Activated CD8-positive, alpha-beta T cell treated with anti-CD3 and anti-CD28 coated beads, Interleukin-2, amount 10 ng/mL, durations not matched to agents 7 days and 5 days (primary cell): Measurements from ENCODE around the gene CCDC142. TPM values are rescaled to one million over a fixed set of nuclear protein-coding genes. Genes with fewer than 3 reads are reported as not detected.
A peak's percentile ranks its signal among the peaks of the same experiment; 100 is the strongest.

Source experiments
- ATAC-seq: fragments of 150-1000 bp; cut with Tn5 transposase; one replicate; pipeline ENCODE4 v1.10.0; 2021; ENCODE audit warnings: moderate library complexity
- CTCF ChIA-PET: fragments of 350-600 bp; sonication (Branson Sonifier 250); formaldehyde crosslinking; loops from one replicate; lab custom pipeline; 2021; ENCODE audit warnings: antibody characterized with exemption; lab: Charles Lee
- POLR2A ChIA-PET: fragments of 350-600 bp; sonication (Branson Sonifier 250); formaldehyde crosslinking; loops from one replicate; lab custom pipeline; 2021; ENCODE audit warnings: antibody characterized with exemption; lab: Charles Lee
- DNase-seq: peaks from one replicate; pipeline ENCODE4 v3.0.0-alpha.2; 2020
- H3K27ac Mint-ChIP-seq: one replicate; pipeline ENCODE4 v1.8.0; 2021; ENCODE audit warnings: mild to moderate bottlenecking, mixed read lengths
- H3K27me3 Mint-ChIP-seq: one replicate; pipeline ENCODE4 v1.8.0; 2021; ENCODE audit warnings: low read depth, mixed read lengths
- H3K36me3 Mint-ChIP-seq: one replicate; pipeline ENCODE4 v1.8.0; 2021; ENCODE audit warnings: low read depth, mixed read lengths
- H3K4me1 Mint-ChIP-seq: one replicate; pipeline ENCODE4 v1.8.0; 2021; ENCODE audit warnings: low read depth, mixed read lengths
- H3K4me3 Mint-ChIP-seq: one replicate; pipeline ENCODE4 v1.8.0; 2021; ENCODE audit warnings: mild to moderate bottlenecking, mixed read lengths
- H3K9me3 Mint-ChIP-seq: one replicate; pipeline ENCODE4 v1.8.0; 2022; ENCODE audit warnings: mixed read lengths; ENCODE audit not compliant: insufficient read depth
- total RNA-seq, 2 experiments: library from RNA; stranded (reverse); gene quantifications; one replicate each; pipeline ENCODE4 v1.2.3, GENCODE V29; 2021

Gene CCDC142
- total RNA-seq, 2 experiments from 2014 or later = 22.5 to 26.7 TPM

DNA sequence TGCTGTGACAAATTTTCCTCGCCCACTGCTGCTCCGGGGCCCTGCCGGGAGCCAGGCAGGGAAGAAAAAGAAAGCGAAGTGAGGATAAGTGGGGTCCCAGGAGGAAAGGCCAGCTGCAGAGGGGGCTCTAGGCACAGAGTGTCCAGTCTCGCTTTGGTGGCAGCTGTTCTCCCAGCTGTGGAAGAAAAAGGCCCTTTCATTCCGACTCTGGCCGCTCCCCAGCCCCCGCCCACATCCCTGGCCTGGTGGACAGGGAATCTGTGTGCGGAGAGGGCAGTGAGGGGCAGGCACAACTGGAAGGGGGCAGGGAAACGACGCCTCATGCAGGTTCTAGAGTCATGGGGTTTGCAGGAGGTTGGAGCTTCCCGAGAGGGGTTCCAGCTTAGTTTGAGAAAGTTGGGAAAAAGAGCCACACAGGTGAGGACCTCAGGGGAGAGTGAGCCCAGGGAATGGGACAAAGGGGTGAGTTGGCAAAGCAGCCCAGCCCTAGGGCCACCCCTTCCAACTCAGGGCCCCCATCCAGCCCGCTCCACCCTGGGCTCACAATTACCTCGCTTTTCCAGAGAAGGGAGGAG is 42.9 kb downstream of the CCDC142 start:
- ATAC-seq (no peak), DNase-seq (no peak)
- Mint-ChIP-seq H3K27me3 (peaks cover 39% of the 10 kb centered on the region), H3K4me1 (peaks cover 16% of the 10 kb centered on the region), H3K27ac (no peak overlapping the region), H3K9me3 (no peaks in the 10 kb centered on the region), H3K36me3 (no peaks in the 10 kb centered on the region), H3K4me3 (peak overlapping the region; percentile 16)
- CTCF ChIA-PET = interaction anchor here (0.8 to 1.5 kb wide), 6 partner anchors 8 to 190 kb away, joined by 3 to 4 read pairs (median 3); no protein-coding TSS in a partner anchor
- POLR2A ChIA-PET = interaction anchor here (0.6 to 1.4 kb wide), 4 partner anchors 33 to 703 kb away, joined by 3 to 5 read pairs (median 3); partner anchors contain the start of genes CCDC142, MOB1A and TTC31

DNA sequence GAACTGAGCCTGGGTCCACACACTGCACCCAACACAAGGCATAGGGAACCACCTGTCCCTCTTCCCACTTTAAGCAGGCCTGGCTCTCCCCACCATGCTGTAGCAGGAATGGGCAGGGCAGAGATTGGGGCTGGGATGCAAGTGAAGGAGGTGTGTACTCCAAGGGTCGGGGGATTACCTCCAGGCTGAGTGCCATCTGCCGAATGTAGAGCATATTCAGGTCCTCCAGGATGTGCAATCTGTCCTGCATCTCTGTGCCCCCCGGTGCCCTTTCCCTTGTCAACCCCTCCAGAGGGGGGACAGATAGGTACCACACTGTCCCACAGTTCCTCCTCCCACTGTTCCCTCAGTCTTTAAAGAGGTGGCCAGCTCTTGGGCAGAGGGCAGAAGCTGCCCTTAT is 43.4 kb downstream of the CCDC142 start:
- peaks cover 34% of the 10 kb centered on the region for H3K27me3 Mint-ChIP-seq
- H3K27ac Mint-ChIP-seq = no peak overlapping the region
- ChIA-PET POLR2A (interaction anchor here (1.4 kb wide), 1 partner anchor 44 kb away, joined by 5 read pairs; the partner anchor contains the start of genes CCDC142 and TTC31), CTCF (interaction anchor here (0.8 to 1.5 kb wide), 3 partner anchors 17 to 47 kb away, joined by 3 to 4 read pairs (median 3); no protein-coding TSS in a partner anchor)
- DNase-seq = no peak
- peaks cover 16% of the 10 kb centered on the region for H3K4me1 Mint-ChIP-seq
- H3K36me3 Mint-ChIP-seq = no peaks in the 10 kb centered on the region
- H3K4me3 Mint-ChIP-seq = no peak overlapping the region
- H3K9me3 Mint-ChIP-seq = no peaks in the 10 kb centered on the region
- ATAC-seq = no peak

DNA sequence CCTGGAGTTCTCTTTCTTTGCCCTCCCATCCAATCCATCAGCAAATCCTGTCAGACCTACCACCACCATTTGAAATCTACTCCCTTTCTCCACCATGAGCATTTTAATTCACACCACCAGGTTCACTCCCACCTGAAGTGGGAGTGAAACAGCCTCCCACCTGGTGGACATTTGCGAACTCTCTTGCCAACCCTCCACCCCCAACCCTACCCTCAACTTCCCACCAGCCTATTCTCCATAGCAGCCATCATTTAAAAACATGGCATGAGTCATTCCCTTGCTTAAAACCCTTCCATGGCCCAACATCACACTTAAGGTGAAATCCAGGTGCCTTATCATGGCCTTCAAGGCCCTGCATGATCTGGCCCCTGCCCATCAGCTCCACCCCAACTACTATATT is 44.5 kb downstream of the CCDC142 start:
- DNase-seq (no peak), ATAC-seq (no peak)
- peaks cover 29% of the 10 kb centered on the region for H3K27me3 Mint-ChIP-seq
- POLR2A ChIA-PET = no interaction called here
- CTCF ChIA-PET = interaction anchor here (0.6 kb wide), 1 partner anchor 74 kb away, joined by 3 read pairs; no protein-coding TSS in a partner anchor
- H3K4me3 Mint-ChIP-seq = no peak overlapping the region
- peak overlapping the region; percentile 14 for H3K27ac Mint-ChIP-seq
- H3K4me1 Mint-ChIP-seq = peaks cover 16% of the 10 kb centered on the region
- H3K36me3 Mint-ChIP-seq = no peaks in the 10 kb centered on the region
- no peaks in the 10 kb centered on the region for H3K9me3 Mint-ChIP-seq

DNA sequence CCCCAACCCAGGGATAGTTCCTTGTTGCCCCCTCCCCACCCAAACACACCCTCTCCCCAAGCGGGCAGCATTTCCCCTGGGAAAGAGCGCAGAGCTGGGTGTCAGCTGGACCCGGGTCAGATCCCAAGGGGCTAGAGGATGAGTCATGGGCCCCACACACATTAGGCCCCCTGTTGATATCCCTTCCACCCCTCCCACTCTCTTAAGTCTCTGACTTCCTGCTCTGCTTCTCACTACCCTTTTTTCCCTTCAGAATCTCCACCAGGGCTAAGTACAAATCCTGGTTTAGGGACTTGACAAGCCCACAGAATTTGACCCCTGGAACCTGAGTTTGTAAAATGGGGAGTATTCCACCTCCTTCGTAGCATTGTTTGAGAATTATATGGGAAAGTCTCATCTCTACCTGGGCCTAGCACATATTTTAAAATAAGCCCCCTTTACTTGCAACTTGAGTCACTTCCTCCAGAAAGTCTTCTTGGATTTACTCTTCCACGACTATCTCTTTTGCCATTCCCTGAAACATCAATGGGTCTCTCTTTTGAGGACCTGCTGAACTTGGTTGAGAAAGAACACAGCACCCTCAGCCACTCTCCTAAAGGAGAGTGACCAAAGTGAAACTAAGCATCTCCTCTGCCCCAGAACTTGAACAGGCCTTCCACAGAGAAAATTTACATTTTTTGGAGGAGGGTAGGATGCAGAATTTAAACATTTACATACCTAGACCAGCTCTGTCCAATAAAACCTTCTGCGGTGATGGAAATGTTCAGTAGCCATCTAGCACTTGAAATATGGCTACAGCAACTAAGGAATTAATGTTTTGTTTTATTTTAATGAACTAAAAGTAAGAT is 45.7 kb downstream of the CCDC142 start:
- ATAC-seq (no peak), DNase-seq (no peak)
- no peak overlapping the region for H3K4me3 Mint-ChIP-seq
- no peaks in the 10 kb centered on the region for H3K9me3 Mint-ChIP-seq
- H3K36me3 Mint-ChIP-seq = no peaks in the 10 kb centered on the region
- H3K27ac Mint-ChIP-seq = no peak overlapping the region
- POLR2A ChIA-PET = no interaction called here
- CTCF ChIA-PET = no interaction called here
- peaks cover 13% of the 10 kb centered on the region for H3K4me1 Mint-ChIP-seq
- peaks cover 23% of the 10 kb centered on the region for H3K27me3 Mint-ChIP-seq

DNA sequence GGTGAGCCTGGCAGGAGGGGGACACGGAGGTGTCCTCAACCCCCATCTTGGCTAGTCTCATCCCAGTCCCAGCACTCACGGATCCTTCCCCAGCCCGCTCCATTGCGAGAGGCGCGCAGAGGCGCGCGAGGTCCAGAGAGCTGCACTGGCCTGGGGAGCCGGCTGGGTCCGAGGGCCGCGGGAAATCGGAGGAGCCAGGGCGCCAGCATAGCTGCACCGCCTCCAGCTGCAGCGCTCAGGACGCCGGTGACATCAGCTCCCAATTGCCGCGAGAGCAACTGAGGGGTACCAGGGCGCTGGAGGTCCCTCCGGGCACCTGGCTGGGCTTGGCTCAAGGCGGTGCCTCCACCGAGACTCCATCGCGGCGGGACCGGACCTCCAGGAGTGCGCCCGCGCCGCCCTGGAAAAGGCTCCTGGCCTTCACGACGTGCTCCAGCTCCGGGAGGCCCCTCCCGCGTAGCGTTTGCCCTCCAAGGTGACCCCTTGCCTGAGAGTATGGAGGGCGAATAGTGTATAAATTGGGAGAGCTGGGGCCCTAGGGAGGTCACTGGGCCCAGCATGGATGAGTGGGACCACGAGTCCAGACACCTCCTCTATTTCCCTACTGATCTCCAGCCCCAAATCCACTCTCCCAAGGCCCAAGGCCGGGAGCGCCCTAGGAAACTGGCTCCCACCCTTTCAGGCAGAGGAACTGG is 46.5 kb downstream of the CCDC142 start:
- Mint-ChIP-seq H3K36me3 (no peaks in the 10 kb centered on the region), H3K27me3 (peaks cover 21% of the 10 kb centered on the region), H3K27ac (peak overlapping the region; percentile 18), H3K4me3 (no peak overlapping the region), H3K9me3 (no peaks in the 10 kb centered on the region), H3K4me1 (peaks cover 11% of the 10 kb centered on the region)
- ChIA-PET POLR2A (interaction anchor here (1.0 kb wide), 1 partner anchor 15 kb away, joined by 3 read pairs; the partner anchor contains the start of genes C2orf81 and WDR54), CTCF (no interaction called here)
- ATAC-seq = no peak
- DNase-seq = no peak

DNA sequence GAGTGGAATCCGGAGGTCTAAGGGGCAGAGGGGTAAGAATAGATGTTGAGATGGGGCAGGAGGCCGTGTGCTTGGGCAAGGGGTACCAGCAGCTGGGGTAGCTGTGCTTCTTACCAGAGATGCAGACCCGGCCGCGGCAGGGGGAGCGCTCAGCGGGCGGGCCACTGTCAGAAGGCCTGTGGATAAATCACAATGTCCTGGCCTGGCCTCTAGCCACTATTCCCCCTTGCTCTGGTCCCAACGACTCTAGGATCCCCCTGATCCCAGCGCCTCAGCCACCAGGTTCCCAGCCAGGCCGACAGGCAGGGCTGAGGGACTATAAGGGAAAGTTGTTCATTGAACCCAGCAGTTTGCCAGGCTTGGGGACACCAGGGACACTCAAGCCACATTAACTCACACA is 52.3 kb downstream of the CCDC142 start:
- POLR2A ChIA-PET = interaction anchor here (1.3 kb wide), 1 partner anchor 28 kb away, joined by 4 read pairs; the partner anchor contains the start of gene WBP1

DNA sequence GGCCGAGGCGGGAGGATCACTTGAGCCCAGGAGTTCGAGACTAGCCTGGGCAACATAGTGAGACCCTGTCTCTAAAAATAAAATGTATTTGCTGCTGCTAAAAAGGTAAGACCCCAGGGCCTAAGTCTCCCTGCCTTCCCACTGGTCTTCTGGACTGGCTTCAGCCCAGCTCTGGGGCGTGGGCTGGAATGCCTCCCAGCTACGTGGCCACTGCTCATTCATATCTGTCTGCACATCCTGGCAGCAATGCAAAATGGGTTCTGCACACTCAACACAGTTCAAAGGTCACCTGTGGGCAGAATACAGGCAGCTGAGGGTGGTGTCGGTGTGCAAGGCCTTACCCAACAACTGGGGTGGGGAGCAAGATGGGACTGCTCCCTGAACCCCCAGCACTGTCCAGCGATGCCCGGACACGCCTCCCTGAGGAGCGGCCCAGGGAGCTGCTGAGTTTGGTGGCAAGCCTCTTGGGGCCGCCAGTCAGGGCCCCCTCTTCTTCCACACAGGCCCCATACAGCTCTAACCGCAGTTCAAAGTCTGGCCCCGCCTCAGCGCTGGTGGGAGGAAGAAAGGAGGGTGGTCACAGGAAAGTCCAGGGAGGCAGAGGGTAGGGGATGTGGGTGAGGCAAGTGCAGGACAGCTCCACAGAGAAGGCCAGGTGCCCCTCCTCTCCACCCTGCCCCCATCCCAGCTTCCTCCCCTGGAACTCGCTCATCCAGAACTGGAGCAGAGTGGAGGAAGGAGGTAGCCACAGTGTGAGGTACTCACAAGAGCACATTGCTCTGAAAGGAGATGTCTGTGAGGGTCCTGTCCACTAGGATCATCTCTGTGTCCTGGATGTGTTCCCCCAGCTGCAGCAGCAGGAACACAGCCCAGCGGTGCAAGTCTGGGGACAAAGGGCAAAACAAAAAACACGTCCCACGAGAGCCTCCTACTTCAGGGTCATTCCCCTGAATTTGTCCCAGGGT is 53.0 kb downstream of the CCDC142 start:
- Mint-ChIP-seq H3K9me3 (no peaks in the 10 kb centered on the region), H3K36me3 (peaks cover 13% of the 10 kb centered on the region), H3K4me3 (no peak overlapping the region), H3K27ac (no peak overlapping the region), H3K4me1 (peaks cover 2% of the 10 kb centered on the region), H3K27me3 (no peaks in the 10 kb centered on the region)
- ChIA-PET POLR2A (interaction anchor here (0.8 to 1.3 kb wide), 3 partner anchors 9 to 28 kb away, joined by 3 to 4 read pairs (median 3); partner anchors contain the start of genes C2orf81 and WBP1), CTCF (interaction anchor here (1.2 kb wide), 2 partner anchors 14 to 16 kb away, joined by 3 read pairs; no protein-coding TSS in a partner anchor)
- ATAC-seq (no peak), DNase-seq (no peak)

More for the DNA sequence above, 52.3 kb downstream of the CCDC142 start:
- Mint-ChIP-seq H3K36me3 (peaks cover 7% of the 10 kb centered on the region), H3K9me3 (no peaks in the 10 kb centered on the region), H3K4me1 (peaks cover 2% of the 10 kb centered on the region), H3K27me3 (no peaks in the 10 kb centered on the region), H3K4me3 (no peak overlapping the region), H3K27ac (no peak overlapping the region)
- ATAC-seq = no peak
- no peak for DNase-seq
- CTCF ChIA-PET = interaction anchor here (0.6 to 1.6 kb wide), 2 partner anchors 31 to 181 kb away, joined by 3 read pairs; no protein-coding TSS in a partner anchor

DNA sequence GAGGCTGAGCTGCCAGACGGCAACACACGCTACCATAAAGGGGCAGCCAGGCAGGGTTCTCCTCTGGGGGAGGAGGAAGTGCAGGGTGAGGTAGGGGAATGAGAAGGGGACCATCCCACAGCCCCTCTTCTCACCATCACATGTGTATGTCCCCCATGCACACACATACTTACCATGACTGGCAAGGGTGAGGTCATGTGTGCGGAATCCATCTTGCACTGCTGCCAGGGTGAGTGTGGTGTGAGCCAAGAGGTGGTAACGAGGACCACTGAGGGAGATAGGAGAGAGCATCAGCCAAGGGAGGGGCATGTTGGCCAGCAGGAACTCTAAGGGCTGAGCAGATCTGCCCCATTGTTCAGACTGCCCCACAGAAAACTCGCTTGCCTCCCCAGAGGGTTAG is 54.1 kb downstream of the CCDC142 start:
- DNase-seq (no peak), ATAC-seq (no peak)
- POLR2A ChIA-PET = no interaction called here
- Mint-ChIP-seq H3K27ac (no peak overlapping the region), H3K36me3 (peaks cover 18% of the 10 kb centered on the region), H3K9me3 (no peaks in the 10 kb centered on the region), H3K4me3 (no peak overlapping the region), H3K4me1 (peaks cover 2% of the 10 kb centered on the region), H3K27me3 (no peaks in the 10 kb centered on the region)
- CTCF ChIA-PET = interaction anchor here (1.2 kb wide), 2 partner anchors 14 to 15 kb away, joined by 3 read pairs; no protein-coding TSS in a partner anchor

DNA sequence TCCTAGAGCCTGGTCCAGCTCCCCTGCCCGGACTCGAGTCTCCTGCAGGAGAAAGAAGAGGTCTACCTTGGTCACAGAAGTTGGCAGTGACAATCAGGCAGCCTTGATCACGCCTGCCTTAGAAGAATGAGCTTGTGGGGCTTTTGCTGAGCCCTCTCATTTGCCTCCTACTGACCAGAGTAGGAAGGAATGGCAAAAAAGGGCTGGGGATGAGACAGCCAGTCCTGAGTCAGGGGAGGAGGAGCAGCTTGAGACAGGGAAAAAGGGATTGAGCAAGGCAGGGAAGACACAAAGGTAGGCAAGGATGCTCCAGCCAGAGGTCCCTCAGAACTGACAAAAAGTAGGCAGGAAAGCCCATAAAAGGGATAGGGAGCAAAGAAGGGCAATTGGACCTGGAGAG is 55.2 kb downstream of the CCDC142 start:
- CTCF ChIA-PET = no interaction called here
- ATAC-seq = no peak
- H3K9me3 Mint-ChIP-seq = no peaks in the 10 kb centered on the region
- no peak for DNase-seq
- no peak overlapping the region for H3K27ac Mint-ChIP-seq
- POLR2A ChIA-PET = interaction anchor here (0.8 kb wide), 1 partner anchor 27 kb away, joined by 4 read pairs; the partner anchor contains the start of gene INO80B
- peaks cover 21% of the 10 kb centered on the region for H3K36me3 Mint-ChIP-seq
- H3K27me3 Mint-ChIP-seq = no peaks in the 10 kb centered on the region
- no peak overlapping the region for H3K4me3 Mint-ChIP-seq
- H3K4me1 Mint-ChIP-seq = peaks cover 13% of the 10 kb centered on the region

DNA sequence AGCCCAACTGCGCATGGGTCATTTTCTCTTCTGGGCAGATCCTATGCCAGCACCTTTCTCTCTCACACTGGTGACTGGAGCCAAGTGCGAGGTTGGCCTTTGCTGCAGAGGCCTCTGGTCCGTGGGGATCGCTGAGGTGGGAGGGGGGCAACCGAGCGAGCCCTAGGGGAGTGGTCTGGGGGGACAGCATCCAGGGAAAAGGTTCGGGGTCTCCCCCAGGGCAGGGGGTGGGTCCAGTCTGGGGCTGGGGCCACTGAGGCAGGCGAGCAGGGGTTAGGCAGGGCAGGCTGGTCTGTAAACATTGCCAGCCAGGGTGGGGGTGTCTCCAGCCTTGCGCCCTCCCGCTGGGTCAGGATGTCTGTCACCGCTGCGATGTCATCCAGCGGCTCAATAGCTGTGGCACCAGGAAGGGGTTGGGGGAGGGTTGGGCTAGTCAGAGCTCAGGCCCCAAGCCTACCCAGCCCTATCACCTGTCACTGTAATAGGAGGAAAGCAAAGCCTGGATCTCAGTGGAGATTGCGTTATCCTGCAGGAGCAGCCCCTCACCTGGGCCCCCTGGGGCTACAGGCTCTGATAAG is 56.5 kb downstream of the CCDC142 start:
- POLR2A ChIA-PET = no interaction called here
- DNase-seq = no peak
- H3K27me3 Mint-ChIP-seq = no peaks in the 10 kb centered on the region
- no peak overlapping the region for H3K4me3 Mint-ChIP-seq
- CTCF ChIA-PET = no interaction called here
- peaks cover 24% of the 10 kb centered on the region for H3K36me3 Mint-ChIP-seq
- no peak overlapping the region for H3K27ac Mint-ChIP-seq
- H3K4me1 Mint-ChIP-seq = peaks cover 23% of the 10 kb centered on the region
- no peak for ATAC-seq
- H3K9me3 Mint-ChIP-seq = no peaks in the 10 kb centered on the region
